Mammary epithelial cell (primary cell): Measurements from ENCODE around the gene SUGP1.

Experiments
- CTCF ChIP-seq, 2 donors: IDR thresholded peaks in 1 of 2; conservative IDR thresholded peaks in 1 of 2; 2 replicates each; pipeline ENCODE4 v1.5.1; 2011 to 2012; ENCODE audit warnings: inconsistent platforms in 2 of 2, low read length in 2 of 2, mild to moderate bottlenecking in 2 of 2, control low read depth in 1 of 2, low read depth in 1 of 2; ENCODE audit not compliant: insufficient read depth in 1 of 2; ENCODE audit errors: extremely low read depth in 1 of 2
- EZH2 ChIP-seq: IDR thresholded peaks from 2 replicates; pipeline ENCODE4 v1.6.1; 2012; ENCODE audit warnings: low read length, inconsistent platforms, borderline replicate concordance

- TF ChIP-seq CTCF (conservative IDR thresholded peaks at IDR 0.05 in 1 of 2, IDR thresholded peaks at IDR 0.05 in 1 of 2; ENCODE audit: extremely low read depth in 1 of 2, insufficient read depth in 1 of 2, low read depth in 1 of 2, low read length in 2 of 2) (no peak), EZH2 (no peak)
Observed at GRCh38 chr19:19226204-19226603, 94.1 kb downstream of the SUGP1 start.
